Measurements from ENCODE around the gene SNX25.

The SNX25 gene

GRCh38 chr4:185334326-185334725 lies 124.9 kb downstream of the SNX25 start:
- no peak overlapping the region for H3K27ac ChIP-seq
- no peak for TF ChIP-seq CTCF (conservative IDR thresholded peaks at IDR 0.05)

GRCh38 chr4:185335579-185335978 lies 126.2 kb downstream of the SNX25 start:
- TF ChIP-seq CTCF (conservative IDR thresholded peaks at IDR 0.05), result no peak
- no peak overlapping the region for H3K27ac ChIP-seq

GRCh38 chr4:185339941-185340340 lies 130.5 kb downstream of the SNX25 start:
- H3K27ac ChIP-seq, result no peak overlapping the region
- no peak for TF ChIP-seq CTCF (conservative IDR thresholded peaks at IDR 0.05)

- no peak overlapping the region for H3K27ac ChIP-seq
- no peak for TF ChIP-seq CTCF (conservative IDR thresholded peaks at IDR 0.05)
Observed at GRCh38 chr4:185341377-185341776, 132.0 kb downstream of the SNX25 start.

- H3K27ac ChIP-seq, result no peak overlapping the region
- no peak for TF ChIP-seq CTCF (conservative IDR thresholded peaks at IDR 0.05)
Observed at GRCh38 chr4:185341841-185342240, 132.4 kb downstream of the SNX25 start.

- no peak overlapping the region for H3K27ac ChIP-seq
- no peak for TF ChIP-seq CTCF (conservative IDR thresholded peaks at IDR 0.05)
Observed at GRCh38 chr4:185343726-185344581, 134.6 kb downstream of the SNX25 start.

GRCh38 chr4:185344743-185345538 lies 135.5 kb downstream of the SNX25 start:
- TF ChIP-seq CTCF (conservative IDR thresholded peaks at IDR 0.05), result no peak
- H3K27ac ChIP-seq, result no peak overlapping the region

Measured in VCaP (cell line).